SK-N-SH (cell line): Measurements from ENCODE around the gene SGCE.

Experiments
- ELF1 ChIP-seq: IDR thresholded peaks from 2 replicates; pipeline ENCODE4 v1.4.0; 2012
- EP300 ChIP-seq, 2 experiments: IDR thresholded peaks; 2 replicates each; pipeline versions ENCODE4 v1.4.0 to v1.6.1; 2012; ENCODE audit warnings: borderline replicate concordance in 1 of 2, low read depth in 1 of 2, low read length in 1 of 2
- EZH2phosphoT487 ChIP-seq: fragments of 200-600 bp; sonication (generic); IDR thresholded peaks from 2 replicates; pipeline ENCODE4 v1.6.1; 2017; ENCODE audit warnings: low read depth, mixed run types, mild to moderate bottlenecking, antibody characterized with exemption, moderate library complexity, borderline replicate concordance
- MXI1 ChIP-seq: IDR thresholded peaks from 2 replicates; pipeline ENCODE4 v1.6.1; 2012; ENCODE audit warnings: mild to moderate bottlenecking, low read depth, low read length, improper control_type of control experiment
- POLR2AphosphoS5 ChIP-seq: IDR thresholded peaks from 2 replicates; pipeline ENCODE4 v1.6.1; 2012; ENCODE audit warnings: low read depth, low read length
- RAD21 ChIP-seq: IDR thresholded peaks from 2 replicates; pipeline ENCODE4 v1.6.1; 2012; ENCODE audit warnings: mild to moderate bottlenecking, low read length
- TF ChIP-seq, protein P1 (sequence below): fragments of 150-350 bp; IDR thresholded peaks from 2 replicates; pipeline ENCODE4 v1.6.1; 2016; ENCODE audit warnings: mild to moderate bottlenecking, low read depth, low read length
- TF ChIP-seq, protein P2 (sequence below): IDR thresholded peaks from 2 replicates; pipeline ENCODE4 v1.6.1; 2012; ENCODE audit warnings: mild to moderate bottlenecking, low read depth, low read length, moderate library complexity
- TF ChIP-seq, protein P3 (sequence below): fragments of 200-600 bp; sonication (generic); IDR thresholded peaks from 2 replicates; pipeline ENCODE4 v1.6.1; 2017; ENCODE audit warnings: antibody characterized with exemption, mild to moderate bottlenecking, moderate library complexity
- TF ChIP-seq, protein P4 (sequence below): IDR thresholded peaks from 2 replicates; pipeline ENCODE4; 2012

DNA sequence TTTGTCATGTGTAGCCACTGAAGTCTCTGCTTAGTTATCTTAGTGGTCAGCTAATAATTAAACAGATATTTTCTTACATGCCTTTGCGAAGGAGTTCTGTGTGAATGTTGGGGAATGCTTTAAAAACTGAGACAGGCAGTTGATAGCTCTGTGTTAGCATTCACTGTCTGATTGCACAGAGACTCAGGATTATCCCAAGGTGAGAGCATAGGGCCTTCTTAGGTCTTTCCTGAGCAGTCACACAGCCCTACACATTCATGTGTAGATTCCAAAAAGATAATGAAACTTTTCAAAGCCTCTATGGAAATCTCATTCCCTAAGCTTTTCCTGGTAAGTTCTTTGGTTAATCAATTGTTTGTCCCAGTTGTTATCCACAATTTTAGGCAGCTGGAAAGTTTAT is 78.6 kb downstream of the SGCE start:
- no peak for TF ChIP-seq ELF1
- TF ChIP-seq, protein P1, sequence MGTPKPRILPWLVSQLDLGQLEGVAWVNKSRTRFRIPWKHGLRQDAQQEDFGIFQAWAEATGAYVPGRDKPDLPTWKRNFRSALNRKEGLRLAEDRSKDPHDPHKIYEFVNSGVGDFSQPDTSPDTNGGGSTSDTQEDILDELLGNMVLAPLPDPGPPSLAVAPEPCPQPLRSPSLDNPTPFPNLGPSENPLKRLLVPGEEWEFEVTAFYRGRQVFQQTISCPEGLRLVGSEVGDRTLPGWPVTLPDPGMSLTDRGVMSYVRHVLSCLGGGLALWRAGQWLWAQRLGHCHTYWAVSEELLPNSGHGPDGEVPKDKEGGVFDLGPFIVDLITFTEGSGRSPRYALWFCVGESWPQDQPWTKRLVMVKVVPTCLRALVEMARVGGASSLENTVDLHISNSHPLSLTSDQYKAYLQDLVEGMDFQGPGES: no peak
- no peak for TF ChIP-seq MXI1
- no peak for TF ChIP-seq RAD21
- TF ChIP-seq EP300 (IDR thresholded peaks at IDR 0.05; ENCODE audit: borderline replicate concordance in 1 of 2, low read depth in 1 of 2, low read length in 1 of 2): no peak
- TF ChIP-seq, protein P2, sequence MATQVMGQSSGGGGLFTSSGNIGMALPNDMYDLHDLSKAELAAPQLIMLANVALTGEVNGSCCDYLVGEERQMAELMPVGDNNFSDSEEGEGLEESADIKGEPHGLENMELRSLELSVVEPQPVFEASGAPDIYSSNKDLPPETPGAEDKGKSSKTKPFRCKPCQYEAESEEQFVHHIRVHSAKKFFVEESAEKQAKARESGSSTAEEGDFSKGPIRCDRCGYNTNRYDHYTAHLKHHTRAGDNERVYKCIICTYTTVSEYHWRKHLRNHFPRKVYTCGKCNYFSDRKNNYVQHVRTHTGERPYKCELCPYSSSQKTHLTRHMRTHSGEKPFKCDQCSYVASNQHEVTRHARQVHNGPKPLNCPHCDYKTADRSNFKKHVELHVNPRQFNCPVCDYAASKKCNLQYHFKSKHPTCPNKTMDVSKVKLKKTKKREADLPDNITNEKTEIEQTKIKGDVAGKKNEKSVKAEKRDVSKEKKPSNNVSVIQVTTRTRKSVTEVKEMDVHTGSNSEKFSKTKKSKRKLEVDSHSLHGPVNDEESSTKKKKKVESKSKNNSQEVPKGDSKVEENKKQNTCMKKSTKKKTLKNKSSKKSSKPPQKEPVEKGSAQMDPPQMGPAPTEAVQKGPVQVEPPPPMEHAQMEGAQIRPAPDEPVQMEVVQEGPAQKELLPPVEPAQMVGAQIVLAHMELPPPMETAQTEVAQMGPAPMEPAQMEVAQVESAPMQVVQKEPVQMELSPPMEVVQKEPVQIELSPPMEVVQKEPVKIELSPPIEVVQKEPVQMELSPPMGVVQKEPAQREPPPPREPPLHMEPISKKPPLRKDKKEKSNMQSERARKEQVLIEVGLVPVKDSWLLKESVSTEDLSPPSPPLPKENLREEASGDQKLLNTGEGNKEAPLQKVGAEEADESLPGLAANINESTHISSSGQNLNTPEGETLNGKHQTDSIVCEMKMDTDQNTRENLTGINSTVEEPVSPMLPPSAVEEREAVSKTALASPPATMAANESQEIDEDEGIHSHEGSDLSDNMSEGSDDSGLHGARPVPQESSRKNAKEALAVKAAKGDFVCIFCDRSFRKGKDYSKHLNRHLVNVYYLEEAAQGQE: no peak
- TF ChIP-seq, protein P3, sequence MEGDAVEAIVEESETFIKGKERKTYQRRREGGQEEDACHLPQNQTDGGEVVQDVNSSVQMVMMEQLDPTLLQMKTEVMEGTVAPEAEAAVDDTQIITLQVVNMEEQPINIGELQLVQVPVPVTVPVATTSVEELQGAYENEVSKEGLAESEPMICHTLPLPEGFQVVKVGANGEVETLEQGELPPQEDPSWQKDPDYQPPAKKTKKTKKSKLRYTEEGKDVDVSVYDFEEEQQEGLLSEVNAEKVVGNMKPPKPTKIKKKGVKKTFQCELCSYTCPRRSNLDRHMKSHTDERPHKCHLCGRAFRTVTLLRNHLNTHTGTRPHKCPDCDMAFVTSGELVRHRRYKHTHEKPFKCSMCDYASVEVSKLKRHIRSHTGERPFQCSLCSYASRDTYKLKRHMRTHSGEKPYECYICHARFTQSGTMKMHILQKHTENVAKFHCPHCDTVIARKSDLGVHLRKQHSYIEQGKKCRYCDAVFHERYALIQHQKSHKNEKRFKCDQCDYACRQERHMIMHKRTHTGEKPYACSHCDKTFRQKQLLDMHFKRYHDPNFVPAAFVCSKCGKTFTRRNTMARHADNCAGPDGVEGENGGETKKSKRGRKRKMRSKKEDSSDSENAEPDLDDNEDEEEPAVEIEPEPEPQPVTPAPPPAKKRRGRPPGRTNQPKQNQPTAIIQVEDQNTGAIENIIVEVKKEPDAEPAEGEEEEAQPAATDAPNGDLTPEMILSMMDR: no peak
- TF ChIP-seq EZH2phosphoT487: no peak
- TF ChIP-seq POLR2AphosphoS5: no peak
- TF ChIP-seq, protein P4, sequence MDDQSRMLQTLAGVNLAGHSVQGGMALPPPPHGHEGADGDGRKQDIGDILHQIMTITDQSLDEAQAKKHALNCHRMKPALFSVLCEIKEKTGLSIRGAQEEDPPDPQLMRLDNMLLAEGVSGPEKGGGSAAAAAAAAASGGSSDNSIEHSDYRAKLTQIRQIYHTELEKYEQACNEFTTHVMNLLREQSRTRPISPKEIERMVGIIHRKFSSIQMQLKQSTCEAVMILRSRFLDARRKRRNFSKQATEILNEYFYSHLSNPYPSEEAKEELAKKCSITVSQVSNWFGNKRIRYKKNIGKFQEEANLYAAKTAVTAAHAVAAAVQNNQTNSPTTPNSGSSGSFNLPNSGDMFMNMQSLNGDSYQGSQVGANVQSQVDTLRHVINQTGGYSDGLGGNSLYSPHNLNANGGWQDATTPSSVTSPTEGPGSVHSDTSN: no peak
